Esophagus muscularis mucosa (tissue), 4 donors: ENCODE results near the gene C13orf42. TPM values are rescaled to one million over a fixed set of nuclear protein-coding genes. Genes with fewer than 3 reads are reported as not detected.

ENCODE experiments used
- DNase-seq: peaks from one replicate; pipeline ENCODE4 v3.0.0-alpha.2; 2017; ENCODE audit errors: extremely low spot score
- H3K27ac ChIP-seq, 4 donors: fragments of 200-600 bp; sonication (generic); replicated peaks in 1 of 4; 1 replicate in 3 of 4; 2 replicates in 1 of 4; pipeline ENCODE4 v1.5.1; 2016 to 2019; ENCODE audit warnings: mild to moderate bottlenecking in 1 of 4
- H3K27me3 ChIP-seq, 4 donors: fragments of 200-600 bp; sonication (generic); one replicate each; pipeline versions ENCODE4 v1.5.1 to v1.6.0; 2016 to 2019
- H3K36me3 ChIP-seq, 4 donors: fragments of 200-600 bp; sonication (generic); one replicate each; pipeline ENCODE4 v1.5.1; 2016 to 2019
- H3K4me1 ChIP-seq, 4 donors: fragments of 200-600 bp; sonication (generic); one replicate each; pipeline ENCODE4 v1.5.1; 2016 to 2019
- H3K4me3 ChIP-seq, 4 donors: fragments of 200-600 bp; sonication (generic); 1 replicate in 2 of 4; 2 replicates in 2 of 4; pipeline ENCODE4 v1.5.1; 2016 to 2019; ENCODE audit warnings: mild to moderate bottlenecking in 4 of 4, moderate library complexity in 1 of 4
- H3K9me3 ChIP-seq, 4 donors: fragments of 200-600 bp; sonication (generic); 1 replicate in 3 of 4; 2 replicates in 1 of 4; pipeline ENCODE4 v1.5.1; 2016 to 2019
- EP300 ChIP-seq: sonication (generic); formaldehyde crosslinking; IDR thresholded peaks from one replicate; pipeline ENCODE4 v1.6.1; 2017; ENCODE audit warnings: antibody characterized with exemption
- POLR2A ChIP-seq: fragments of 450-650 bp; IDR thresholded peaks from one replicate; pipeline ENCODE4 v1.6.1; 2017; ENCODE audit warnings: antibody characterized with exemption, moderate library complexity, mild to moderate bottlenecking, low read depth
- POLR2AphosphoS5 ChIP-seq, 2 donors: sonication (generic); formaldehyde crosslinking; IDR thresholded peaks; one replicate each; pipeline ENCODE4 v1.6.1; 2017; ENCODE audit warnings: antibody characterized with exemption in 2 of 2
- WGBS: methylation state at CpG from one replicate; pipeline ENCODE4 v1.1.5; 2018; 5-methylcytosine and 5-hydroxymethylcytosine counted together
- intact Hi-C: fragments of 100-400 bp; cut with DNase I; formaldehyde crosslinking; loops from one replicate; pipeline ENCODE4 v1.15.1; 2023
- total RNA-seq, 4 donors: library from RNA; depleted of rRNA; stranded (reverse); fragments of >200 nt; gene quantifications; one replicate each; pipeline versions ENCODE4 v1.1.0 to v1.2.1, GENCODE V29; 2016
- TF ChIP-seq, protein P1 (sequence below), 3 experiments: fragments of 200-600 bp in 2 of 3; fragments of 450-650 bp in 1 of 3; sonication (generic) in 2 of 3; IDR thresholded peaks; one replicate each; pipeline ENCODE4 v1.5.1; 2017 to 2019; ENCODE audit warnings: antibody characterized with exemption in 3 of 3, mild to moderate bottlenecking in 2 of 3, moderate library complexity in 1 of 3

Gene C13orf42
- total RNA-seq, 4 donors from 2014 or later: not detected

DNA sequence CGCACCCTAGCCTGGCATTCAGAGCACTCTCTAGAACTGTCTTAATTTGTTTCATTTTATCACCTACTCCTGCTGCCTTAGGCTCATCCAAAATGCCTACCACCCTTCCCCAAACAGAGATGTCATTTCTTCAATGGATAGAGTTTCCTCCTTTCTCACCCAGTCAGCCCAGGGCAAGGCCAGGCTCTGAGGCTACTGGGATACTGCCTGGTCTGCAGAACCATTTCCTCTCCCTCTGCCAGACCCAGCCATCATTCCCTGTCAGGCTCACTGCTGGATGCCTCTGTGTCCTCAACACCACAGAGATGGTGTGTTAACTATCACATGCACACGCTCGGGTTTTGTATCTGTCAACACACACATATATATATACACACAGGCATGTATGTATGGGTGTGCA is 47.2 kb downstream of the C13orf42 start:
- Histone ChIP-seq H3K9me3 (no peaks in the 10 kb centered on the region), H3K27ac (no peak overlapping the region), H3K4me1 (peaks cover 0 to 11% (median 3%) of the 10 kb centered on the region in 4 donors), H3K4me3 (no peak overlapping the region), H3K36me3 (no peaks in the 10 kb centered on the region), H3K27me3 (peaks cover 0 to 11% (median 0%) of the 10 kb centered on the region in 4 donors)
- TF ChIP-seq POLR2AphosphoS5 (IDR thresholded peaks at IDR 0.05) (no peak), POLR2A (no peak), EP300 (no peak)
- TF ChIP-seq, protein P1, sequence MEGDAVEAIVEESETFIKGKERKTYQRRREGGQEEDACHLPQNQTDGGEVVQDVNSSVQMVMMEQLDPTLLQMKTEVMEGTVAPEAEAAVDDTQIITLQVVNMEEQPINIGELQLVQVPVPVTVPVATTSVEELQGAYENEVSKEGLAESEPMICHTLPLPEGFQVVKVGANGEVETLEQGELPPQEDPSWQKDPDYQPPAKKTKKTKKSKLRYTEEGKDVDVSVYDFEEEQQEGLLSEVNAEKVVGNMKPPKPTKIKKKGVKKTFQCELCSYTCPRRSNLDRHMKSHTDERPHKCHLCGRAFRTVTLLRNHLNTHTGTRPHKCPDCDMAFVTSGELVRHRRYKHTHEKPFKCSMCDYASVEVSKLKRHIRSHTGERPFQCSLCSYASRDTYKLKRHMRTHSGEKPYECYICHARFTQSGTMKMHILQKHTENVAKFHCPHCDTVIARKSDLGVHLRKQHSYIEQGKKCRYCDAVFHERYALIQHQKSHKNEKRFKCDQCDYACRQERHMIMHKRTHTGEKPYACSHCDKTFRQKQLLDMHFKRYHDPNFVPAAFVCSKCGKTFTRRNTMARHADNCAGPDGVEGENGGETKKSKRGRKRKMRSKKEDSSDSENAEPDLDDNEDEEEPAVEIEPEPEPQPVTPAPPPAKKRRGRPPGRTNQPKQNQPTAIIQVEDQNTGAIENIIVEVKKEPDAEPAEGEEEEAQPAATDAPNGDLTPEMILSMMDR (IDR thresholded peaks at IDR 0.05): no peak
- no peak for DNase-seq
- WGBS: 90% methylated on average over 3 of the region's 3 CpGs
- intact Hi-C loops: no loop called here

DNA sequence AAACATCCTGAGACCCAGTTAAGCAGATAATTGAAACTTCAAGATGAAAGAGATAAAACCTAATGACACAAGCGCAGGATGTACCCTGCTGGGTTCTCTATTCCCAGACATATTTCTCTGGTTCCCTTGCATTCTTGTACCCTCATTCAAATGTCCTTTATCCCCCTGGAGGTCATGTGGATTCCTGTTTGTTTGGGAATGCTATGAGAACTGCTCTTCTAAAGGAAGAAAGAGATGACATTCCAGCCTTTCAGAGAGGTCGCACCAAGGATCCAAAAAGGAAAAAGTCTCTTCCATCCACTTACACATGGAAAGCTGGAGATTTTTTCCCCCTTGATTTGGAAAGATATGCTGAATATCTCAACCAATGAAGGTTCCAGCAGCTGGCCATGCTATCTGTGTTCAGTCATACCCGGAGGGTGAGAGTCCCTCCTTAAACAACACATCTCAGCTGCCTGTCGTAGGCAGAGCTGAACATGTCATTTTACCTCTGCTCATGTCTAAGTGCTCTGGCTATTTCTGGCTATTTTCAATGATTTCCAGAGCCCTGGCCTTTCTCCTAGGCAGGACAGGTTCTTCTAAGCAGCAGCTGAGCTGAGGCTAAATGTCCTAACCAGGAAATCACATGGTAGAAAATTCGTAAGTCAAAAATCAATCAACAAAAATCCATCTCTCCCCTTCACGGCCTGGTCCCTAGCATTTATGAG is 52.5 kb downstream of the C13orf42 start:
- WGBS: 77% methylated on average over 6 of the region's 6 CpGs
- Histone ChIP-seq H3K4me1 (no peaks in the 10 kb centered on the region), H3K9me3 (no peaks in the 10 kb centered on the region), H3K27me3 (no peaks in the 10 kb centered on the region), H3K27ac (no peak overlapping the region), H3K4me3 (no peak overlapping the region), H3K36me3 (no peaks in the 10 kb centered on the region)
- DNase-seq: no peak
- intact Hi-C loops: no loop called here
- TF ChIP-seq POLR2AphosphoS5 (IDR thresholded peaks at IDR 0.05) (no peak), POLR2A (no peak)
- TF ChIP-seq, protein P1 (IDR thresholded peaks at IDR 0.05): no peak

DNA sequence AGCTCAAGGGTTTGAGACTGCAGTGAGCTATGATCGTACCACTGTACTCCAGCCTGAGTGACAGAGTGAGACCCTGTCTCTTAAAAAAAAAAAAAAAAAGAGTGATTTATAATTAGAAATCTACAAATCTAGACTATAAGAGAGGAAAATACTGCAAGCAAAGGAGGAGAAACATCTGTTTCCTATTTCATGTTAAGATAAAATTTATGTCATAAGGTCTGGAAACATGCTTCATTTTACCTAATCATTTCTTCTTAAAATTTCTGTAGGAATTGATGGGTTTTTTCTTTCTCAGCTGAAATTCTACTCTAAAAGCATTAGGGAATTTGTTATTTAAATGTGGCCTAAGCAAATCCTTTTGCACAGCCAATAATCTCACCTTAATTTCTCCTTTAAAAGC is 53.2 kb downstream of the C13orf42 start:
- H3K36me3 ChIP-seq: no peaks in the 10 kb centered on the region
- H3K4me3 ChIP-seq: no peak overlapping the region
- TF ChIP-seq, protein P1 (IDR thresholded peaks at IDR 0.05): no peak
- TF ChIP-seq EP300 (no peak), POLR2AphosphoS5 (IDR thresholded peaks at IDR 0.05) (no peak), POLR2A (no peak)
- no peaks in the 10 kb centered on the region for H3K4me1 ChIP-seq
- no peak for DNase-seq
- intact Hi-C loops: no loop called here
- H3K9me3 ChIP-seq: no peaks in the 10 kb centered on the region
- H3K27me3 ChIP-seq: no peaks in the 10 kb centered on the region
- WGBS: 82% methylated on average over 1 of the region's 1 CpG
- H3K27ac ChIP-seq: no peak overlapping the region

DNA sequence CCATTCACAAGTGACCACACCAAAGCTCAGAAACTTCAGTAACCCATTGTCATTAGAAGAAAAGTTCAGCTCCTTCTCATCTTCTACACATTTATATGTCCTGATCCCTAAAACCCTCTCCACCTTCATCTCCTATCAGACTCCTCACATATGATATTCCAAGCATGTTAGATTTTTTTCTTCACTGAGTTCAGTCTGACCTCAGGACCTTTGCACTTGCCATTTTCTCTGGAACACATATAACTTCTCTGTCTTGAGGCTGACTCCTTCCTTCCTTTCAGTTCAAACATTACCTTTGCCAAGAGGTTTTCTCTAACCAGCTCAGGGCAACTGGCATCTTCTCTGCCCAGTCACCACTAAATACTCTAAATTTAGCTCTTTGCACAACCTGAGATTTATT is 54.1 kb downstream of the C13orf42 start:
- TF ChIP-seq EP300: no peak
- TF ChIP-seq, protein P1 (IDR thresholded peaks at IDR 0.05): no peak
- TF ChIP-seq POLR2AphosphoS5 (IDR thresholded peaks at IDR 0.05): no peak
- no peak for TF ChIP-seq POLR2A
- intact Hi-C loops: no loop called here
- no peaks in the 10 kb centered on the region for H3K4me1 ChIP-seq
- no peaks in the 10 kb centered on the region for H3K27me3 ChIP-seq
- H3K4me3 ChIP-seq: no peak overlapping the region
- no peaks in the 10 kb centered on the region for H3K9me3 ChIP-seq
- no peak overlapping the region for H3K27ac ChIP-seq
- no peak for DNase-seq
- no peaks in the 10 kb centered on the region for H3K36me3 ChIP-seq

DNA sequence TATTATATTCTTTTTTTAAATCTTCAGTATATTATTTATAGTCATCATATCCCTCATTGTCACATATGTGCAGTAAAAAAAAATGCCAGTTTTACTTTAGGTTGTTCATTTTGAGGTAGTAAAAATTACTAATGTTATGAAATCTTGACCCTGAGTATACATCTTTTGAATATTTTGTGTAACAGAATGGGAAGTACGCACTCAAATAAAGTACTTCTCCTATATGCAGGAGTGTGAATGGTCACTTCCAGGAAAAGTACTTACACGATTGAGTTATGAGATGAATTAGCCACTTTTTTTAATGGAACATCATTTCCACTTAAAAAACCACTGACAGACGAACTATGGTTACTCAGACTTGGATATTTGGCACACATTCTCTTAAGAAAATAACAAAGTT is 58.5 kb downstream of the C13orf42 start:
- no peaks in the 10 kb centered on the region for H3K36me3 ChIP-seq
- H3K9me3 ChIP-seq: no peaks in the 10 kb centered on the region
- H3K4me3 ChIP-seq: no peak overlapping the region
- 51% methylated on average over 3 of the region's 3 CpGs for WGBS
- no peak overlapping the region for H3K27ac ChIP-seq
- H3K4me1 ChIP-seq: no peaks in the 10 kb centered on the region
- TF ChIP-seq, protein P1 (IDR thresholded peaks at IDR 0.05): no peak
- TF ChIP-seq POLR2A: no peak
- TF ChIP-seq EP300: no peak
- TF ChIP-seq POLR2AphosphoS5 (IDR thresholded peaks at IDR 0.05): no peak
- DNase-seq: no peak
- intact Hi-C loops: no loop called here
- H3K27me3 ChIP-seq: no peaks in the 10 kb centered on the region
